Fibroblast of peridontal ligament (primary cell): ENCODE results near the gene GLT6D1.
"Not testable (repeated sequence)": the region's sequence is repeated elsewhere in the genome, so short reads cannot be mapped to it uniquely, and the experiment has no call there.

Source experiments
- DNase-seq: peaks from one replicate; pipeline ENCODE4 v3.0.0-alpha.2; 2010; ENCODE audit errors: extremely low read depth

The GLT6D1 gene

DNA sequence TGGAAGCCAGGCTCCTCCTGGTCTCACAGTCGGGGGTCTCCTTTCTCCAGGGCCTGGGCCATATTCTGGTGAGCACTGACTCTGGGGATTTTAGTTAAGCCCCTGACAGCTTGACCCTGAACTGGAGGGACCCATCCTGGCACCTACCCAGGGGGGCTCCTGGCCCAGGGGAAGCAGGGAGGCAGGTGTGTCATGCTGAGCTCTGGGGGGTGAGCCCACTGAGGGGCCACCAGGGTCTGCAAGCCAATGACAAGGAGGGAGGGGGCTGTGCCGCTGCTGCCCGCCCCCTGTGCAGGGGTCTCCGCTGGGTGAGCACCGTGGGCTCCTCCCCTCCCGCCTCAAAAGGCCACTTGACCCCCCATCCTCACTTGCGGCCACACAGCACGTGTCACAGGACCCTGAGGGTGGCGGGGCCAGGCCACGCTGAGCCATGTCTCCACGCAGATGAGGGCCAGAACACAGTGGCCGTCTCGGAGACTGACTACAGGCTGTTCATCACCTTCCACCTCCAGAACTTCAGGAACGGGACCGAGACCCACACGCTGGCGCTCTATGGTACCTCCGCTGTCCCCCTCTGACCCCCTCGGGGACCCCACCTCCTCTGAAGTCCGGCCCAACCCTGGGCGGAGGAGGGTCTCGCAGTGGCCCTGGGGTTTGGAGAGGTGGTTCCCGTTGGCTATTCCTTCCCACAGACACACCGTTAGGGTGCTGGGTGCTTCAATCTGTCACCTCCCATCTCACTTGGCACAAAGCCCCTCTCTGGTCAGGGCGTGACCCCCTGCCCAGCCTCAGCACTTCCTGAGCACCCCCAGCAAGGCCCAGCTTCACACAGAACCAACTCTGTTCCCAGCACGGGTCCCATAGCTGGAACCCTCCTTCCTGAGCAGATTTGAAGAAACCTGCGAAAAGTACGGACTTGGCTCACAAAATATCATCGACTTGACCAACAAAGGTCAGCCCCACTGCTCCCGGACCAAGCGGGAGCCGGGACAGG is 25.8 kb upstream of the GLT6D1 start:
- DNase-seq = no peak

DNA sequence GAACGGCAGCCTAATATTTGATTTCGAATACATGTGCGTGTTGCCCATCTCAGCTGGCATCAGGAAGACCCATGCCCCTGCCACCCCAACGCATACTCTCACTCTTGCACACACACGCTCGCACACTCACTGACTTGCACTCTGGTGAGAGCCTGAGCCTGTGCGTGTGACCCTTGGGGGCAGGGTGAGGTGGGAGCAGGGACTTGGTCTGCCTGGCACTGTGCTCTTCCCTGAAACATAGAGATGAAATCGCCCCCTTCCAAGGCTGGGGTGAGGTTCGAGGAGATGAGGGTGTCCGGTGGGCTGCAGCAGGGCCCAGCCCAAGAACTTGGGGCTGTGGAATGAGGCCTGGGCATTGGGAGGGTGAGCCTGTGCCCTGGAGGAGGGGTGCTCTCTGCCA is 24.9 kb upstream of the GLT6D1 start:
- no peak for DNase-seq

- no peak for DNase-seq
Measured at GRCh38 chr9:135663857-135664256, 24.5 kb upstream of the GLT6D1 start.

- DNase-seq = no peak
Measured at GRCh38 chr9:135663451-135663770, 24.1 kb upstream of the GLT6D1 start.

- no peak for DNase-seq
Measured at GRCh38 chr9:135662758-135663450, 23.6 kb upstream of the GLT6D1 start, which contains the start of gene LCN9. Gene LCN9, plus strand, starts transcription at chr9:135663309. Its CDS starts 13 bp downstream, at chr9:135663322.

- no peak for DNase-seq
Measured at GRCh38 chr9:135661816-135662560, 22.6 kb upstream of the GLT6D1 start.

GRCh38 chr9:135660407-135660806 is 21.1 kb upstream of the GLT6D1 start:
- no peak for DNase-seq

DNA sequence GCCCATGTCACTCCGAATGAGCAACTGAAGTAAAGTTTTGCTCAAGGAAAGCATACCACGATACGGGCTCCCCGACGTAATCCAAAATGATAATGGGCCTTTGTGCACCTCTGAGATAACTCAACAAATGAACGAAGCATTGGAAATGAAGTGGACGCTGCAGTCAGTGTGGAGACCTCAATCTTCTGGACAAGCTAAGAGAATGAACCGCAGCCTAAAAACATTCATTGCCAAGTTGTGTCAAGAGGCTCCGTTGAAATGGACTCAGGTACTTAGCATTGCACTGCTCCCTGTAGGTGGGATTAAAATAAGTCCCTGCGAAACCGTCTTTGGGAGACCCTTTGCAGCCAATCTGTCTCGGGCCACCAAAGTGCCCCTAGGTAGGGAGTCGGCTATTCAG is 19.9 kb upstream of the GLT6D1 start:
- DNase-seq = no peak

DNA sequence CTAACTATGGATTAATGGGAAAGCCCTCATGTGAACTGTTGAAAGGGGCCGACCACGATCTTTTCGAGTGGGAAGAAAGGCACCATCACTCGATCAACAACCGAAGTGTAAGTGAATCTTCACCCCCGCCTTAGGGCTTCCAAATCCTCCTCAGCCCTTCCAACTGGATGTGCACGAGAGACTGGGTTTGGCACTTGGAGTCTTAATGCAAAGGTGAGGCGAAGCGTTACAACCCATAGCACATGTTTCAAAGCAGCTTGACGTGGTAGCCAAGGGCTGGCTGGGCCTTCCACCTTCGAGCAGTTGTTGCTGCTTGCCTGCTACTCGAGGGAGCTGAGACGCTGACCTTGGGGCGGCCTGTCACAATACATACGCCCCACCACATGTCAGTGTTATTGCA is 18.1 kb upstream of the GLT6D1 start:
- no peak for DNase-seq

DNA sequence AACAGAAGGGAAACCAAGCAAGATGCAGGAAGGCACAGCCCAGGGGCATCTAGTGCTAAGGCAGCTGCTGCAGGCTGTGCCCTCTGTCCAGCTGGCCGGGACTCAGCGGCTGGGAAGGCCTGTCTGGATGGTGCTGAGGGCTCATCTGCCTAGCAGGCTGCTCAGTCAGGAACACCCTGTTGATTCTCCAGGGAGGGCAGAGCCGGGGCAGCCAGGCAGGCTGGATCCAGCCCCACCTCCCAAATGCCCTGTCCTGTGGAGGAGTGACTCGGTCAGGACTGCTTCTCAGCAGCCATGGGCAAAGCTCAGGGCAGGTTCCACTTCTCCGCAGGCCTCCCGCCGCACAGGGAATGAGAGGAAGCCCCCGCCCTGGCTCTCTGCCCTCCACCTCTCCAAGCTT is 16.0 kb upstream of the GLT6D1 start:
- no peak for DNase-seq

DNA sequence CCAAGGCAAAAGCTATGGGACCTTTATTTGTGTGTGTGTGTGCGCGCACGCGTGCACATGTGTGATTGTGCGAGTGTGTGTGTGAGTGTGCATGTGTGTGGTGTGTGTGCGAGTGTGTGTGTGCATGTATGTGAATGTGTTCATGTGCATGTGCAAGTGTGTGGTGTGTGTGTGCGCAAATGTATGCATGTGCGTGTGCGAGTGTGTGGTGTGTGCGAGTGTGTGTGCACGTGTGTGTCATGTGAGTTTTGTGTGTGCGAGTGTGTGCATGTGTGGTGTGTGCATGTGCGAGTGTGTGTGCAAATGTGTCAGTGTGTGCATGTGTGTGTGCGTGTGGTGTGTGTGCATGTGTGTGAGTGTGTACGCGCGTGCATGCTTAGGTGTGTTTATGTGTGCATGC is 11.1 kb upstream of the GLT6D1 start:
- DNase-seq = no peak

DNA sequence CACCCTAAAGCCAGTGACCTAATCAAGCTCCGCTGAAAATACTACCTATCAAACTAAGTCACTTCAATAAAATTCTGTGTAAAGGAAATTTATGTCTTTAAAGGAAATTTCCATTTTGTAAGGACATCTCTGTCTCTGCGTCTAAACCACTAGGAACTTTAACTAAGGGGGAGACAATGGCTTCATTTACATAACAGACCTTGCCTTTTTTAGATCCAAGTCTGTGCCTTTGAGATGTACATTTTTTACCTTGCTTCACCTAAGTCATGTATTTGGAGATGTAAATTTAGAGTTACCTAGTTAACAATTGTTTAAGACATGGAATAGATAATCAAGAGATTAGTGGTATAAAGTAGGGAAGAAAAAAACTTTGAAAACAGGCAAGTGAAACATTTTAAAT is 10.2 kb upstream of the GLT6D1 start:
- DNase-seq = no peak

- no peak for DNase-seq
Measured at GRCh38 chr9:135648494-135649410, 9.4 kb upstream of the GLT6D1 start.

GRCh38 chr9:135647884-135648283 is 8.5 kb upstream of the GLT6D1 start:
- no peak for DNase-seq

DNA sequence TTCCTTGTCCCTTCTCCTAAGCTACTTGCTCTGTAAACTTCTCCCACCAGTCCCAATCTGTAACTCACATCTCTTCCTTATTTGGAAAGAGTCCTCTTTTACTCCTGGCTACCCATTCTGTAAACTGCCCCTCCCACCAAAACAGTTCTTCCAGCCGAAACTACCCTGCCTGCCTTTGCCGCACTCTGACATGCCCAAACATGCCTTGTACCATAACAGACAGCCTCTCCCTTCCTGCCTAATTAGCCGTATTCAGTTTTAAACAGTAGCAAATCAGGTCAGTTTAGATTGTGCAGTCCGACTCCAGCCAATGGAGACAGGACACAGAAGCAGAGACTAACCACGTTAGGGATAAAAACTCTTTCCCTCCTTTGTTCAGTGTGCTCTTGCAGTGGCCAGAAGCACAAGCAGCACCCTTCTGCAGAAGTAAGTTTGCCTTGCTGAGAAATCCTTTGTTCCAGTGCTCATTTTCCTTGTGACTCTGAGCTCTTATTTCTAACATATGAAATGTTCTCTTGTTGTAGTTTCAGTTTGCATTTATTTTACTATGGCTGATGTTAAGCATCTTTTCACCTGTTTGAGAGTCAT is 5.4 kb upstream of the GLT6D1 start:
- DNase-seq = no peak

DNA sequence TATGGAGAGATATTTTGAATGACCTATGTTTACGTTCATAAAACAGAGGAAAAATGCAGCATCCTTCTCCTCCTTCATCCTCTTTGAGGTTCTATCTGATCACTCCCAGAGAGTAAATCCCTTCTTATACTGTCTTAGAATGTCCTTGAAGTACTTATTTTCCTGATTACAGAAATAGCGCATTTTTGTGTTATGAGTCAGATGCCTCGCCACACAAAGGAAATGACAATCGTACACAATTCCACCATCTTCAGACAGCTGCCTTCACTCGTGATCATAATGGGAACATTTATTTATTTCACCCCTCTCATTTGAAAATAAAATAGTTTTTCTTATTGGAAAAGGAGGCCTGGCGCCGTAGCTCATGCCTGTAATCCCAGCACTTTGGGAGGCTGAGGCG is 2.4 kb upstream of the GLT6D1 start:
- DNase-seq = no peak

- DNase-seq = no peak
Measured at GRCh38 chr9:135641047-135641446, 1.7 kb upstream of the GLT6D1 start.

GRCh38 chr9:135636930-135637530 is 2.3 kb downstream of the GLT6D1 start:
- not testable (repeated sequence) for DNase-seq

- no peak for DNase-seq
Measured at GRCh38 chr9:135632841-135633240, 6.5 kb downstream of the GLT6D1 start.

DNA sequence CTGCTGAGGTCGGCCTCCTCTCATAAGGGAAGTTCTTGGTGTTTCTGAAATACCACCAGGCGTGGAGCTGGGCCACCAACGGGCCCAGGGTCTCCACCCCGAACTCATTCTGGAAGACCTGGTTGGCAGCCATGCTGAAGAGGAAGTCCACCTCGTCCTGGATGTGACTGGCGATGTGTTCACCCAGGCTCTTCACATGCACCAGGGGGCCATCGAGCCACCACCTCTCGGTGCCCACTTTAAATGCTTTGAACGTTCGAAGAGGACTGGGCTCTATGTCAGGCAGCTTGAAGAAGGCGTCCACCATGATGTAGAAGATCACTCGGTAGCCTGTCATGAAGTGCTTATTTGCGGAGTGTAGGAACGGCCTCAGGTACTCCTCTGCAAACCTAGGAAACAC is 15.1 kb downstream of the GLT6D1 start:
- no peak for DNase-seq
